NCI-H446 treated with DMSO at 0.1 percent for 48 hours (cell line): ENCODE data around the gene SOST.
"Not testable (repeated sequence)": the region's sequence is repeated elsewhere in the genome, so short reads cannot be mapped to it uniquely, and the experiment has no call there.

ENCODE experiments used
- DNase-seq: peaks from one replicate; lab custom pipeline; 2025; lab: John Stamatoyannopoulos, UW

The SOST gene

DNA sequence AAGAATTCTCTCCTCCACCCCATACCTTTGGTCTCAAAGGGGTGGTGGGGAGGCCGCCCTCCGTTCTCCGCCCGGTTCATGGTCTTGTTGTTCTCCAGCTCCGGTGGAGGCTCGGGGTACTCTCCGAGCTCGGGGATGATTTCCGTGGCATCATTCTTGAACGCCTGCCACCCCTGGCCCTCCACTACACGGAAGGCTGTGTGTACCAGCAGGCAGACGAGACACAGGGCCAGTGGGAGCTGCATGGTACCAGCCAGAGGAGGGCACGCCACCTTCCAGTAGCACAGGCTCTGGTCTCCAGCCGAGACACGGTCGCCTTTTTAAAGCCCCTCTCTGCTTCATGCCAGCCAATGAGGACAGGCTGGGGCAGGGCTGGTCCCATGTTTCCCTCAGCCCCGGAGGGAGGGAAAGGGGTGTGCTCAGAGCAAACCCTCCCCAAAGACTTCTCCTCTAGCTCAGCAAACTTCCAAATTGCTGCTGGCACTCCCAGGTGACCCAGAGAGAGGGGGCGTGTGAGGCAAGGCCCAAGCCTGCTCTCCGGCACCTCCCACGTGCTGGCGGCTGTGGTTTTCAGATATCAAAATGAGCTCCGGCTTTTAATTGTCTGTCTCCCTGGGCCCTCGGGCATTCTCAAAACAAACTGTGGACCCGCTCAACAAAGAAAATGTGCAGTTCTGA, at the start of gene SOST:
Gene SOST (minus strand): TSS at position 295 of the 678 bp plus-strand sequence. CDS start 50 bp downstream, at position 245.
- DNase-seq, result no peak

GRCh38 chr17:43808076-43808475, 49.5 kb upstream of the SOST start:
- no peak for DNase-seq

DNA sequence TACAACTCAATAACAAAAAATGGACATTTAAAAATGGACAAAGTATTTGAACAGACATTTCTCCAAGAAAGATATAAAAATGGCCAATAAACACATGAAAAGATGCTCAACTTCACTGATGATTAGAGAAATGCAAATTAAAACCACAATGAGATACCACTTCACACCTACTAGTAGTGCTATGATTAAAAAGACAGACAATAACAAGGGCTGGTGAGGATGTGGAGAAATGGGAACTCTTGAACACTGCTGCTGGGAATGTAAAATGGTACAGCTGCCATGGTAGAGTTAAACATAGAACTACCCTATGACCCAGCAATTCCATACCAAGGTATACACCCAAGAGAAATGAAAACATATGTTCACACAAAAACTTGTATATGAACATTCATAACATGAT, 46.5 kb upstream of the SOST start:
- no peak for DNase-seq

- no peak for DNase-seq
Observed at GRCh38 chr17:43803758-43804157, 45.2 kb upstream of the SOST start.

DNA sequence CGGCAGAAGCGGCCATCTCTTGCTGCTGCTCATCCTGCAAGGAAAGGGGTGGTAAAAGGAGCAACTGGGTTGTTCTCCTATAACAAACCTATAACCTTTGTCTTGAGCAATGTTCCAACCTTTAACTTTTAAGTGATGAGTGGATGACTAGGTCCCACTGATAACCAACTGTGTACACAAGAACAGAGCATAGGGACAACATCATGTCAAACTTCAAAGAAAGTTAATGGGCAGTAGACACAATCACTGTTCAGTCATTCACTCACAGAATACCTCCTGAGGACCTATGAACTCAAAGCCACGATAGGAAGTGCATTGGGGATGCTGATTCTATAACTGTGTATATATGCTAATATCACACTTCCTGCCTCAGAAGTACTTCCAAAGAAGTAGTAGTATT, 43.3 kb upstream of the SOST start:
- no peak for DNase-seq

GRCh38 chr17:43800736-43801135, 42.1 kb upstream of the SOST start:
- DNase-seq, result no peak

DNA sequence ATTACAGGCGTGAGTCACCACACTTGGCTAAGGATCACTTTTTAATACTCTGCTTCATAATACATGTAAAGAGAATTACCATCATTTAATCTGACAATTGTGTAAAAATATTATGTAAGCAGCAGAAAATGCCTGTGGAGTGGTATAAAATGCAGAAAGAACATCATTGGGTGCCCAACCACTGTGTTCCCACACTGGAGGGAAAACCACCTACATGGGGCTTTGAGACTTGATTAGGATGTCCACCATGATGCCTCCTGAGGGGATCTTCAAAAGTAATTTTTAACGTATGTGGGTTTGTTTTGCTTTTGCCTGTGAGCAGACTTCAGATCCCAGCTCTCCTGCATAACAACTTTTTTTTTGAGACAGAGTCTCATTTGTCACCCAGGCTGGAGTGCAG, 40.5 kb upstream of the SOST start:
- DNase-seq, result no peak

DNA sequence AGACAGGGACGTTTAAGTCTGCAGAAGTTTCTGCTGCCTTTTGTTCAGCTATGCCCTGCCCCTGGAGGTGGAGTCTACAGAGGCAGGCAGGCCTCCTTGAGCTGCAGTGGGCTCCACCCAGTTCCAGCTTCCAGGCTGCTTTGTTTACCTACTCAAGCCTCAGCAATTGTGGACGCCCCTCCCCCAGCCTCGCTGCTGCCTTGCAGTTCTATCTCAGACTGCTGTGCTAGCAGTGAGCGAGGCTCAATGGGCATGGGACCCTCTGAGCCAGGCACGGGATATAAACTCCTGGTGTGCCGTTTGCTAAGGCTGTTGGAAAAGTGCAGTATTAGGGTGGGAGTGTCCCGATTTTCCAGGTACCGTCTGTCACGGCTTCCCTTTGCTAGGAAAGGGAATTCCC, 39.4 kb upstream of the SOST start:
- not testable (repeated sequence) for DNase-seq

DNA sequence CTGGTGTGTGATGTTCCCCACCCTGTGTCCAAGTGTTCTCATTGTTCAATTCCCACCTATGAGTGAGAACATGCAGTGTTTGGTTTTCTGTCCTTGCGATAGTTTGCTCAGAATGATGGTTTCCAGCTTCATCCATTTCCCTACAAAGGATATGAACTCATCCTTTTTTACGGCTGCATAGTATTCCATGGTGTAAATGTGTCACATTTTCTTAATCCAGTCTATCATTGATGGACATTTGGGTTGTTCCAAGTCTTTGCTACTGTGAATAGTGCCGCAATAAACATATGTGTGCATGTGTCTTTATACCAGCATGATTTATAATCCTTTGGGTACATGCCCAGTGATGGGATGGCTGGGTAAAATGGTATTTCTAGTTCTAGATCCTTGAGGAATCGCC, 34.1 kb upstream of the SOST start:
- not testable (repeated sequence) for DNase-seq

DNA sequence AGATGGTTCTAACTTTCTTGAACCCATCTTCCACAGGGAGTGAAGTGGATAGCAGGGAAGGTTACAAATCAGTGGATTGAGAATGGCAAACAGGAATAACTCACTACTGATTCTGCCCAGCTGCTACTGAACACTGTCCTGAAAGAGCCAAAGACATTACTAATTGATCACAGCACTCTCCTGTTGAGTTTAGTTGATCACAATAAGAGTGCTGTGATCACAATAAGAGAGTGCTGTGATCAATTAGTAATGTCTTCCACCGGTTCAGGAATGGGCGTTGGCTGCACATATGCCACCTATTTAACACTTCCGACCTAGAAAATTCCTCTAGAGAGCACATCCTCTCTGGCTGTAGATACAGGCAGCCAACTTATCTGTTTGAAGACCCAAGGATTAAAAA, 33.0 kb upstream of the SOST start:
- peak; percentile 87 for DNase-seq

GRCh38 chr17:43790311-43790940, 31.8 kb upstream of the SOST start:
- DNase-seq, result no peak

DNA sequence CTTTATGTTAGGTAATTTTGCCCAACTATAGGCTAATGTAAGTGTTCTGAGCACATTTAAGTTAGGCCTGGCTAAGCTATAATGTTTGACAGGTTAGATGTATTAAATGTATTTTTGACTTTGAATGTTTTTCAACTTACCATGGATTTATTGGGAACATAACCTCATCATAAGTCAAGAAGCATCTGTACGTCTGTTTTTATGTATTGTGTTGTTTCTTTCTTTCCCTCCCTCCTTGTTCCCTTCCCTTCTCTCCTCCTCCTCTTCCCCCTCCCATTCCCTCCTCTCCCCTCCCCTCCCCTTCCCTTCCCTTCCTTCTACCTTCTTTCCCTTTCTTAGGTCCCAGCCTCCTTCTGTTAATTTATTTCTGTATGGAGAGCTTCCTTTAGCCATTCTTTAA, 30.9 kb upstream of the SOST start:
- no peak for DNase-seq

DNA sequence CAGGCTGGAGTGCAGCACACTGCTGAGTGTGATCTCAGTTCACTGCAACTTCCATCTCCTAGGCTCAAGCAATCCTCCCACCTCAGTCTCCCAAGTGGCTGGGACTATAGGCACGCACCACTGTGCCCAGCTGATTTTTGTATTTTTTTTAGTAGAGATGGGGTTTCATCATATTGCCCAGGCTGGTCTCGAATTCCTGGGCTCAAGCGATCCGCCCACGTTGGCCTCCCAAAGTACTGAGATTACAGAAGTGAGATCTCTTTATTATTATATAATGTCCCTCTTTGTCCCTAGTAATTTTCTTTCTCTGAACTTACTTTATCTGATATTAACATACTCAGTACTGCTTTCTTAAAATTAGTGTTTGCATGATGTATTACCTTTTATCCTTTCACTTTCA, 29.9 kb upstream of the SOST start:
- DNase-seq, result no peak

- DNase-seq, result no peak
Observed at GRCh38 chr17:43787728-43788127, 29.1 kb upstream of the SOST start.

DNA sequence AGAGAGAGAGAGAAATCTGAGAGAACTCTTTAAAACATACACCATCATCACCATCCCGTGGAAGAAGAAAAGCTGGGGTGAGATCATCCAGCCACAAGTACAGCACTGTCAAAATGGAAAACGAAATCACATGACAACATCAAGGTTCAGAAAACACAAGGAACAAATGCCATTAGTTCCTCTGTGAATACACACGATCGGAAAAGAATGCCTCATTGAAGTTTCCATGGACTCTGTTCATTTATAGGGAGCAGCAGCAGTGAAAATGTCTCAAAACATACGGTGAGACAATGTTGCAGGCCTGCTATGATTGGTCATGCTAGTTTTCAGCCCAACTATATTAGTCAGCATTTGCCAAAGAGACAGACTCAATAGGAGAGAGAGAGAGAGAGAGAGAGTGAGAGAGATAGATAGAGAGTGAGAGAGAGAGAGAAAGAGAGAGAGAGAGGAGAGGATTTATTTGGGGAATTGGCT, 26.1 kb upstream of the SOST start:
- no peak for DNase-seq

- DNase-seq, result no peak
Observed at GRCh38 chr17:43784068-43784467, 25.5 kb upstream of the SOST start.

DNA sequence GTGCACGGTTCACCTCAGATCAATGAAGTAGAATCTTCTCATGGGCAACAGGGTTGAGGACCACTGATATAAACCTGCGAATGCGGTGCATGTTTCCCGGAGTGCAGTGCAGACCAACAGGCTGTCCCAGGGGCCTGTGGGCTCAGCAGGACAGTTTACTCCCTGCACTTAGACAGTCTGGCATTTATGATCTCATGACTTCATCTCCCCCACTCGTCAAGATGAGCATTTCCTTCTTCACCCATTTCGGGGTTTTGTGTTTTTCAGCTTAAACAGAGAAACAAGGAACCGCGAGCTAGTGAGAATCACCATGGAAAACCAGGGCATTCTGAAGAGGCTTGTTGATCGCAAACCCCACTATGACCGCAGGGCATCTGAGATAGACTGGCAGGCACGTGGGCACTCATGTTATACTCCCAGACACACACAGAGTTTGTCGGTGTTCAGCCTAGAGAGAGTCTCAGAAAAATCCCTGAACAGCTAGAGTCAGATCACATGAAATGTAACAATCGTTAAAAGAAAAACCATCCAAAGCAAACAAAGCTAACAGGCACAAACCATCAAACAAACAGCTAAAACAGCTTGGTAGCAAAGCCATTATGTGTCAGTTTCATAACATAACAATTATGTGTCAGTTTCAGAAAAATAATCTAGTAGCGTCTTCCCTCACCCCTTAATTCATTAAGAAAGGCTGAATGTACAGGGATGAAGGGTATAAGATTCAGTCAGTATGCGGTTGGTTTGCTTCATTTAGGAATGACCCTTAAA, 24.5 kb upstream of the SOST start:
- no peak for DNase-seq

DNA sequence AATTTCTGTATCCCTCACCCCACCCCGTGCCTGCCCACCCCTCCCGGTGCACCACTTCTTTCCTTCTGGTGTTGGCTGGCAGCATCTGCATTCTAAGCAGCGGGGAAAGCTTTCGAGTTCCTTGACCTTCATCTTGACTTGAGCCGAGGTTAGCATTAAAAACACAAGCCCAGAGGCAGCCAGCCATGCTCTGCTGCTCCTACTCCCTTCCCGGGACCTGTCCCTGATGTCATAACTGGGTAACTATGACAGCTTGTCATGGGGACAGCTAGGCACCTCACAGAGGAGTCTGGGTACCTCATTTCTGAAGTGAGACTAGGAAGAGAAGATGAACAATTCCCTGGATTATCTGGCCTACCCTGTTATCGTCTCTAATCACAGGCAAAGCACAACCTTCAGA, 21.5 kb upstream of the SOST start, which contains the start of gene CFAP97D1:
Gene CFAP97D1 (plus strand): TSS at position 301 of the 400 bp plus-strand sequence. CDS start 28 bp downstream, at position 329.
- no peak for DNase-seq

DNA sequence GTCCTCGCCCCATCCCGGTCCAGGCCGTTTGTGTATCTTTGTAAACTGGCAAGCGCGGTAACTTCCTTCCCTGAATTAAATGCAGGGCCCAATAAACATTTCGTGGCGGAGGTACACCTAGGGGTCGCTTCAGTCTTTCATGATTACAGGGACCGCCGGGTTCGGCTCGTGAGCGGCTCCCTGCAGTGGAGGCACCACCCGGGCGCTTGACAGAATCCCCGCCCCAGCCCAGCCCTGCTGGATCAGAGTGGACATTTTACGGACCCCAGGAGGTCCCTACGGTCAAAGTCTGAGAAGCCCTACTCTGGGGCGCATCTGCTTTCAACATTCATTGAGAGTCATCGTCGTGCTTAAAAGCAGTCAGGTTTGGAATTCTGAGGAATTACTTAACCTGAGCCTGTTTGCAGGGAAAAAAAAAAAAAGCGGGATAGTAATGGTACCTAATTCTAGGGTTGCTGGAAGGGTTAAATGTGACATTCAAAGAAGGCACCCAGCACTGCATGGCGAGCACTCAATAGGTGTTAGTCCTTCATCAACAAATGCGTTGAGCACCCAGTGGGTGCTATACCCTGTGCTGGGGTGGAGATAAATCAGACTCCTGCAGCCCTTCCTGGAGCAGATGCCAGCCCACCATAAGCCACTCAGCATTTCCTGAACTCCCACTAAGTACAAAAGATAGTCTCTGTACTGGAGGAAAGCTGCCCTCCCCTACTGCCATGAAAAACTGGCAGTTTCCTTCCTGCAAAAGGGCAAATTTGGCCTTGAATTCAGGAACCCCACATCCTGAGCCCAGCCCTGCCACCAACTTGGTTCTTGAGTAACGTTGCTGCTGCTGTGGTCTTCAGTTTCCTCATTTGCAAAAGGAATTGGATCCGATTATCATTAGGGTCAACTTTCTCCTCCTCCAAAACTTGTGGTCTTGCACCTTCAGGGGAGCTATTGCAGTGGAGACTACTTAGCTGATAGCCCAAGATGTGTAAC, 20.8 kb upstream of the SOST start:
- no peak for DNase-seq

DNA sequence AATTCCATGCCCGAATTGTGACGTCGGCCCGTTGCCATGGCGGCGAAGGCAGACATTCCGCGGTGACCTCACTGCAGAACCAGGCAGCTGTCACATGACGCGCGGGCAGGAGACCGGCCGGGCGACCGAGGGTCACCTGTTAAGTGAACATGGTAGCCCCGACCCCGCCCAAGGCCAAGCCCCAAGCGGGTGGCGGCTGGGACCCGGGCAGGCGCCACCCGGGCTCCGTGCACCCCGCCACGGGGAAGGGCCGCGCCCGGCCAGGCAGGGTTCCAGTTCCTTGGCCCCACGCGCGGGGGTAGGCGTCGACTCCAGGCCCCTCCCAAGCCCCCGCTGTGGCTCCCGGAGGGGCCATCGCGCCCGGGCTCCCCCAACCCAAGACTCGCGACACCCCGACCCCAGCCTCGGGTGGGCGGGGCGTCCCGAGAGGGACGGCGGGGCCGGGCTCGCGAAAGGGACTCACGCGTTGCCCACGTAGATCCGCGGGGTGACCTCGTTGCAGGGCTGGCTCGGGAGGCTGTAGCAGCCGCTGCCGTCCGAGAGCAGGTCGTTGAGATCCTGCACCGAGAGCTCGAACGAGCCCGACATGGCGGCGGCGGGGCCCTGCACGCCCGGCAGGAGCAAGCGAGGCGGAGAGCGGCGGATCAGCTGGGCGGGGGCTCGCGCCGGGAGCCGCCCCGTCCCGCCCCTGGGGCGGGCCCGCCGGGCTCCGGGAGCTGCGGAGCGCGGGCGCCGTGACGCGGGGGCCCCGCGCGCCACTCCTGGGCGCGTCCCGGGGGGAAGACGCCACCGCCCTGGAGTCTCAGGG, 19.9 kb upstream of the SOST start, which contains the start of gene DUSP3:
Gene DUSP3 (minus strand): TSS at position 641 of the 808 bp plus-strand sequence. CDS start 53 bp downstream, at position 588.
- DNase-seq, result peak; percentile 60
